GM23248 (cell line): Measurements from ENCODE around the gene PRKRIP1. TPM values are rescaled to one million over a fixed set of nuclear protein-coding genes. Genes with fewer than 3 reads are reported as not detected.

ENCODE experiments used
- DNase-seq: peaks from one replicate; pipeline ENCODE4 v3.0.0-alpha.2; 2015
- H2AFZ ChIP-seq: fragments of 200-600 bp; sonication (generic); 2 replicates; pipeline ENCODE4 v1.6.1; 2016; ENCODE audit warnings: antibody characterized with exemption
- H3F3A ChIP-seq: fragments of 200-600 bp; sonication (generic); 2 replicates; pipeline ENCODE4 v1.6.1; 2016; ENCODE audit warnings: mild to moderate bottlenecking, antibody characterized with exemption, mixed run types; ENCODE audit not compliant: insufficient read depth
- H3K27ac ChIP-seq: fragments of 200-600 bp; sonication (generic); 2 replicates; pipeline ENCODE4 v1.5.1; 2016; ENCODE audit warnings: mild to moderate bottlenecking
- H3K27me3 ChIP-seq: fragments of 200-600 bp; sonication (generic); replicated peaks from 2 replicates; pipeline ENCODE4 v1.6.1; 2016; ENCODE audit warnings: mild to moderate bottlenecking; ENCODE audit not compliant: insufficient read depth
- H3K36me3 ChIP-seq: fragments of 200-600 bp; sonication (generic); 2 replicates; pipeline ENCODE4 v1.6.1; 2016; ENCODE audit warnings: low read depth, mild to moderate bottlenecking
- H3K4me1 ChIP-seq: fragments of 200-600 bp; sonication (generic); 2 replicates; pipeline ENCODE4 v1.6.1; 2016; ENCODE audit warnings: mild to moderate bottlenecking; ENCODE audit not compliant: insufficient read depth
- H3K4me2 ChIP-seq: fragments of 200-600 bp; sonication (generic); one replicate; pipeline ENCODE4 v1.6.1; 2016; ENCODE audit warnings: mild to moderate bottlenecking; ENCODE audit not compliant: unreplicated experiment
- H3K4me3 ChIP-seq: fragments of 200-600 bp; sonication (generic); 2 replicates; pipeline ENCODE4 v1.5.1; 2016; ENCODE audit warnings: mild to moderate bottlenecking
- H3K79me2 ChIP-seq: fragments of 200-600 bp; sonication (generic); 2 replicates; pipeline ENCODE4 v1.6.1; 2016; ENCODE audit warnings: mild to moderate bottlenecking; ENCODE audit not compliant: insufficient read depth
- H3K9ac ChIP-seq: fragments of 200-600 bp; sonication (generic); 2 replicates; pipeline ENCODE4 v1.6.1; 2016; ENCODE audit warnings: mild to moderate bottlenecking
- H3K9me2 ChIP-seq: fragments of 200-600 bp; sonication (generic); 2 replicates; pipeline ENCODE4 v1.6.1; 2016; ENCODE audit warnings: mixed run types, mild to moderate bottlenecking, moderate library complexity; ENCODE audit not compliant: insufficient read depth
- H3K9me3 ChIP-seq: fragments of 200-600 bp; sonication (generic); one replicate; pipeline ENCODE4 v1.6.1; 2017; ENCODE audit warnings: low read depth
- H4K20me1 ChIP-seq: fragments of 200-600 bp; sonication (generic); 2 replicates; pipeline ENCODE4 v1.6.0; 2016; ENCODE audit not compliant: insufficient read depth
- EZH2 ChIP-seq: fragments of 200-600 bp; sonication (generic); IDR thresholded peaks from 2 replicates; pipeline ENCODE4 v1.6.1; 2018; ENCODE audit warnings: antibody characterized with exemption, mild to moderate bottlenecking; ENCODE audit not compliant: insufficient read depth, poor library complexity, severe bottlenecking
- EZH2phosphoT487 ChIP-seq: fragments of 200-600 bp; sonication (generic); IDR thresholded peaks from 2 replicates; pipeline ENCODE4 v1.6.1; 2018; ENCODE audit warnings: antibody characterized with exemption, moderate library complexity, mild to moderate bottlenecking, low read depth; ENCODE audit not compliant: insufficient read depth
- WGBS, 2 experiments: methylation state at CpG; one replicate each; pipeline ENCODE4 v1.1.6; 2015 to 2017; ENCODE audit warnings: low lambda C conversion rate in 2 of 2, low coverage in 1 of 2; ENCODE audit errors: missing lambda C conversion rate in 2 of 2; 5-methylcytosine and 5-hydroxymethylcytosine counted together
- in situ Hi-C: fragments of 300-500 bp; cut with MboI; formaldehyde crosslinking; loops from 2 replicates; pipeline ENCODE4 v1.15.0; 2020
- polyA plus RNA-seq: library from polyadenylated mRNA; unstranded; fragments of >200 nt; fragmentation: Nextera tagmentation; extraction: Ambion mirVana; gene quantifications from 2 replicates; pipeline ENCODE4 v1.2.1, GENCODE V29; 2016
- total RNA-seq: library from RNA; depleted of rRNA; stranded (reverse); fragments of >200 nt; shearing (Covaris generic); gene quantifications from 2 replicates; pipeline ENCODE4 v1.2.3, GENCODE V29; 2014

The PRKRIP1 gene
- total and polyA plus RNA-seq, 2 experiments from 2014 or later, result 17.3 to 19.1 TPM

DNA sequence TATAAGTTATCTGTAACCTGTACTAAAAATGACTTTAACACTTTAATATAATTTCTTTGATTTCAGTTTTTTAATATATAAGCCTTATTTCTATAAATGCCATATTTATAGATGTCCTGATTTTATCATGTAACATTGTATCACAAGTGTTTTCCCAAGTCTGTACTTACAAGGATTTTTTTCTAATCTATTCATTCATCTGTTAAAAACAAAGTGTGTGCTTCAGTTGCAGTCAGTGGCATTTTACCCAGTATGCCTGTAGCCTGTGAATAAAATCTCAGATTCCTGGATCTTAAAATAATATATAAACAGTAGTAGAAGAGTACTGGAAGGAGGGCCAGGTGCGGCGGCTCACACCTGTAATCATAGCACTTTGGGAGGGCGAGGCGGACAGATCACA lies 17.4 kb downstream of the PRKRIP1 start:
- Histone ChIP-seq H3K27ac (no peak overlapping the region), H3K9ac (no peak overlapping the region), H3K79me2 (peaks cover 47% of the 10 kb centered on the region), H2AFZ (no peak overlapping the region), H4K20me1 (no peaks in the 10 kb centered on the region), H3K36me3 (peaks cover 38% of the 10 kb centered on the region), H3K27me3 (no peaks in the 10 kb centered on the region), H3F3A (peaks cover 4% of the 10 kb centered on the region; the same call in 1 of the 2 replicates), H3K4me2 (no peak overlapping the region), H3K9me2 (no peaks in the 10 kb centered on the region), H3K4me1 (no peaks in the 10 kb centered on the region), H3K4me3 (no peak overlapping the region), H3K9me3 (no peaks in the 10 kb centered on the region)
- in situ Hi-C loops, result no loop called here
- WGBS, 2 experiments, result 94 to 96% methylated on average over 4 of the region's 4 CpGs
- DNase-seq, result no peak
- TF ChIP-seq EZH2phosphoT487, result no peak
- TF ChIP-seq EZH2, result no peak

DNA sequence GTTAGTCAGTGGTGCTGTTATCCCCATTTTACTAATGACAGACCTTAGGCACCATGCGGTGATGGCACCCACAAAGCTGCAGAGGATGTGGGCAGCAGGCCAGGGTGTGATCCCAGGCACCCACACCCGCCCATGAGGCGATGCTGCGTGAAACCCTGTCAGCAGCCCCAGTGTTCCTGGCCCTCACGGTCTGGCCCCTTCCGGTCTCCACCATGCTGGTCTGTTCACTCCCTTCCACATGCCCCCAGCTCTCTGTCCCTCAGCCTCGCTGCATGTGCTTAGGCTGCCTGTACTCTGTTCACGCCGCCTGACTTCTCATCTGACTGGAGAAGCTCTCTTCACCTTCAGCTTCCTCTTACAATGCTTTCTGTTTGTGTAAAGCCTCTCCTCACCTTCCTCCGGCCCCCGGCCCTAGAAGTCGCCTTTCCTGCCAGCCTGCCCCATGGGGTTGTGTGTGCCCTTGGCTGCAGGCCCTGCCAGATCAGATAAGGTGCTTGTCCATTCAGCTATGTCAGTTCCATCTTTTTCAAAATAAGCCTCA lies 19.6 kb downstream of the PRKRIP1 start:
- H3K4me1 ChIP-seq, result no peaks in the 10 kb centered on the region
- no peak overlapping the region for H3K4me3 ChIP-seq
- no peaks in the 10 kb centered on the region for H3K9me3 ChIP-seq
- no peak overlapping the region for H3K4me2 ChIP-seq
- 94 to 97% methylated on average over 12 of the region's 12 CpGs for WGBS, 2 experiments
- no peak overlapping the region for H3K27ac ChIP-seq
- H3K79me2 ChIP-seq, result peaks cover 45% of the 10 kb centered on the region
- in situ Hi-C loops, result no loop called here
- H3K9ac ChIP-seq, result no peak overlapping the region
- H3F3A ChIP-seq, result no peaks in the 10 kb centered on the region
- no peak overlapping the region for H2AFZ ChIP-seq
- H3K9me2 ChIP-seq, result no peaks in the 10 kb centered on the region
- TF ChIP-seq EZH2phosphoT487 (no peak), EZH2 (no peak)
- no peak for DNase-seq
- H3K27me3 ChIP-seq, result no peaks in the 10 kb centered on the region
- no peaks in the 10 kb centered on the region for H4K20me1 ChIP-seq
- peaks cover 33% of the 10 kb centered on the region for H3K36me3 ChIP-seq

DNA sequence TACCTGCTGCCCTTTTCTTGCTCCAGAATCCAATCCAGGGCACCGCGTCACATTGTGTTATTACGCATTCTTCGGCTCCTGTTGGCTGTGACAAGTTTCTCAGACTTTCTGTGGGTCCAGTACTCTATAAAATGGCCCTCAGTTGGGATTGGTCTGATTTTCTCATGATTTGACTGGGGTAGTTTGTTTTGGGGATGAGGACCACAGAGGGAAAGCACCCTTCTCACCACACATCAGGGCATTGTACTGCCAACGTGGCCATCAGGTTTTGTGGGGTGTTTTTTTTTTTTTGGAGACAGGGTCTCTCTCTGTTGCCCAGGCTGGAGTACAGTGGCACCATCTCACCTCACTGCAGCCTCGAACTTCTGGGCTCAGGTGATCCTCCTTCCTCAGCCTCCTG lies 20.2 kb downstream of the PRKRIP1 start:
- no peak overlapping the region for H2AFZ ChIP-seq
- in situ Hi-C loops, result no loop called here
- H3K9me2 ChIP-seq, result no peaks in the 10 kb centered on the region
- H3K27ac ChIP-seq, result no peak overlapping the region
- H3K36me3 ChIP-seq, result peaks cover 26% of the 10 kb centered on the region
- TF ChIP-seq EZH2 (no peak), EZH2phosphoT487 (no peak)
- 87 to 90% methylated on average over 6 of the region's 6 CpGs for WGBS, 2 experiments
- H4K20me1 ChIP-seq, result no peaks in the 10 kb centered on the region
- no peak for DNase-seq
- H3K27me3 ChIP-seq, result no peaks in the 10 kb centered on the region
- H3K4me2 ChIP-seq, result no peak overlapping the region
- no peaks in the 10 kb centered on the region for H3K9me3 ChIP-seq
- no peak overlapping the region for H3K9ac ChIP-seq
- no peak overlapping the region for H3K4me3 ChIP-seq
- peaks cover 39% of the 10 kb centered on the region for H3K79me2 ChIP-seq
- H3F3A ChIP-seq, result no peaks in the 10 kb centered on the region
- no peaks in the 10 kb centered on the region for H3K4me1 ChIP-seq

DNA sequence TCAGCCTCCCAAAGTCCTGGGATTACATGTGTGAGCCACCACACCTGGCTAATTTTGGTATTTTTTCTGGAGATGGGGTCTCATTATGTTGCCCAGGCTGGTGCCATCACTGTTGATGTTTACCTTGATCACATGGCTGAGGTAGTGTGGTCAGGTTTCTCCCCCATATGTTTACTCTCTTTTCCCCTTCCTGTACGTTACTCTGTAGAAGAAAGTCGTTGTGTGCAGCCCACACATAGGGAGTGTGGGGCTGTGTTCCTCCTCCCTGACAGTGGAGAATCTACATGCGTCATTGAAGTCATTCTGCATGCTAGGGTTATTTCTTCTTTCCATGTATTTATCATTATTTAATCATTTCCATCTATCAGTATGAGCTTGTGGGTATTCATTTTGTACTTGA lies 20.9 kb downstream of the PRKRIP1 start:
- Histone ChIP-seq H3K4me2 (no peak overlapping the region), H3K36me3 (peaks cover 19% of the 10 kb centered on the region), H4K20me1 (no peaks in the 10 kb centered on the region), H3K79me2 (peaks cover 32% of the 10 kb centered on the region), H3K9ac (no peak overlapping the region), H3K4me1 (no peaks in the 10 kb centered on the region), H2AFZ (no peak overlapping the region), H3K4me3 (no peak overlapping the region), H3K9me2 (no peaks in the 10 kb centered on the region), H3K27me3 (no peaks in the 10 kb centered on the region), H3K27ac (no peak overlapping the region), H3F3A (no peaks in the 10 kb centered on the region), H3K9me3 (no peaks in the 10 kb centered on the region)
- 78 to 87% methylated on average over 3 of the region's 3 CpGs for whole genome bisulfite sequencing, 2 experiments
- in situ Hi-C loops, result no loop called here
- no peak for DNase-seq
- no peak for TF ChIP-seq EZH2phosphoT487
- no peak for TF ChIP-seq EZH2

DNA sequence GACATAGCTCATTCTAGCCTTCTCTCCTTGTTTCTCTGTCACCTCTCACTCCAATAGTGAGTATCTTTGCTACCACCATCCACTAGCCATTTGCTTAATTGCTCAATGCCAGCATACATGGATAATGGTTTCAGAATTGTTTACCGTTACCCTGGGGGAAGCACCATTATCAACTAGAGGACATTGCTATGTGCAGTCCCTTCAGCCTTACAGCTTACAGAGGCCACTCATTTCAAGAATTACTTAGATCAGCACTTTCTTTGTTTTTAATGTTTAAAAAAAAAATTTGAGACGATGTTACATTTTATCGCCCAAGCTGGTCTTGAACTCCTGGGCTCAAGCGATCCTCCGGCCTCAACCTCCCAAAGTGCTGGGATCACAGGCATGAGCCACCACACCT lies 22.4 kb downstream of the PRKRIP1 start:
- TF ChIP-seq EZH2phosphoT487 (no peak), EZH2 (no peak)
- Histone ChIP-seq H2AFZ (no peak overlapping the region), H4K20me1 (no peaks in the 10 kb centered on the region), H3K27me3 (no peaks in the 10 kb centered on the region), H3K79me2 (peaks cover 18% of the 10 kb centered on the region), H3F3A (no peaks in the 10 kb centered on the region), H3K9ac (no peak overlapping the region), H3K9me3 (no peaks in the 10 kb centered on the region), H3K9me2 (no peaks in the 10 kb centered on the region), H3K4me1 (no peaks in the 10 kb centered on the region), H3K4me2 (no peak overlapping the region), H3K27ac (no peak overlapping the region), H3K4me3 (no peak overlapping the region), H3K36me3 (peaks cover 16% of the 10 kb centered on the region)
- DNase-seq, result no peak
- WGBS, 2 experiments, result 94 to 99% methylated on average over 5 of the region's 5 CpGs
- in situ Hi-C loops, result no loop called here
